Activated CD4-positive, alpha-beta T cell treated with anti-CD3 and anti-CD28 coated beads for 36 hours (primary cell): ENCODE measurements around the gene NMNAT1. TPM values are rescaled to one million over a fixed set of nuclear protein-coding genes. Genes with fewer than 3 reads are reported as not detected.

ENCODE experiments used
- microRNA-seq: library from miRNA; unstranded; fragments of <30 nt; microRNA quantifications from one replicate; pipeline ENCODE4 v1.2.0, GENCODE V29; 2021; ENCODE audit warnings: borderline replicate concordance
- total RNA-seq, 2 experiments: library from RNA; stranded (reverse); gene quantifications; one replicate each; pipeline ENCODE4 v1.2.3, GENCODE V29; 2021

NMNAT1 gene
- total RNA-seq, 2 experiments from 2014 or later = 7.3 to 8.5 TPM

Small RNA genes lying within 50 kb of the gene (microRNA-seq; reads per million reads assigned to microRNA genes)
- gene MIR5697 = 1.4 reads per million

Other genes starting within 250 kb of the NMNAT1 start
- gene CLSTN1, start 119.5 kb upstream of the NMNAT1 start, total RNA-seq = 10 to 100 TPM; 34.9 to 36.7 TPM
- 10 to 100 TPM in 1 of 2 experiments, 1 to 10 TPM in 1; 7.5 to 11.0 TPM for gene CTNNBIP1, start 33.2 kb upstream of the NMNAT1 start, total RNA-seq
- gene LZIC, start 84 bp upstream of the NMNAT1 start, total RNA-seq = 10 to 100 TPM; 23.4 to 32.0 TPM
- gene RBP7, start 53.8 kb downstream of the NMNAT1 start, total RNA-seq = not detected
- gene UBE4B, start 89.5 kb downstream of the NMNAT1 start, total RNA-seq = 10 to 100 TPM; 26.1 to 31.8 TPM